VCaP (cell line): ENCODE data around the gene DHRSX.

Experiments
- H3K27ac ChIP-seq: fragments of 450-650 bp; 2 replicates; pipeline ENCODE4 v1.5.1; 2017
- TF ChIP-seq, protein P1 (sequence below): fragments of 450-650 bp; conservative IDR thresholded peaks from 2 replicates; pipeline ENCODE4 v1.5.1; 2017; ENCODE audit warnings: mild to moderate bottlenecking, moderate library complexity

DHRSX gene

DNA sequence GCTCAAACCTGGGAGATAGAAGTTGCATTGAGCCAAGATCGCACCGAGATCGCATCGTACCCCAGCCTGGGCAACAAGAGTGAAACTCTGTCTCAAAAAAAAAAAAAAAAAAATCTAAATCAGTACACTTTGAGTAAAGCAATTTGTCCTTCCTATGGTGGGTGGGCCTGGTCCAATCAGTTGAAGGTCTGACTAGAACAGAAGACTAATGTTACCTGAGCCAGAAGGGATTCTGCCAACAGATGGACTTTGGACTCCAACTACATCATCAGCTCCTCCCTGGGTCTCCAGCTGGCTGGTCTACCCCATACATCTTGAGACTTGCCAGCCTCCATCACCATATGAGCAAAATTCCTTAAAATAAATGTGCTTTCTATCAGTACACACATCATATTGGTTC is 155.2 kb downstream of the DHRSX start:
- no peak overlapping the region for H3K27ac ChIP-seq
- TF ChIP-seq, protein P1, sequence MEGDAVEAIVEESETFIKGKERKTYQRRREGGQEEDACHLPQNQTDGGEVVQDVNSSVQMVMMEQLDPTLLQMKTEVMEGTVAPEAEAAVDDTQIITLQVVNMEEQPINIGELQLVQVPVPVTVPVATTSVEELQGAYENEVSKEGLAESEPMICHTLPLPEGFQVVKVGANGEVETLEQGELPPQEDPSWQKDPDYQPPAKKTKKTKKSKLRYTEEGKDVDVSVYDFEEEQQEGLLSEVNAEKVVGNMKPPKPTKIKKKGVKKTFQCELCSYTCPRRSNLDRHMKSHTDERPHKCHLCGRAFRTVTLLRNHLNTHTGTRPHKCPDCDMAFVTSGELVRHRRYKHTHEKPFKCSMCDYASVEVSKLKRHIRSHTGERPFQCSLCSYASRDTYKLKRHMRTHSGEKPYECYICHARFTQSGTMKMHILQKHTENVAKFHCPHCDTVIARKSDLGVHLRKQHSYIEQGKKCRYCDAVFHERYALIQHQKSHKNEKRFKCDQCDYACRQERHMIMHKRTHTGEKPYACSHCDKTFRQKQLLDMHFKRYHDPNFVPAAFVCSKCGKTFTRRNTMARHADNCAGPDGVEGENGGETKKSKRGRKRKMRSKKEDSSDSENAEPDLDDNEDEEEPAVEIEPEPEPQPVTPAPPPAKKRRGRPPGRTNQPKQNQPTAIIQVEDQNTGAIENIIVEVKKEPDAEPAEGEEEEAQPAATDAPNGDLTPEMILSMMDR: no peak

DNA sequence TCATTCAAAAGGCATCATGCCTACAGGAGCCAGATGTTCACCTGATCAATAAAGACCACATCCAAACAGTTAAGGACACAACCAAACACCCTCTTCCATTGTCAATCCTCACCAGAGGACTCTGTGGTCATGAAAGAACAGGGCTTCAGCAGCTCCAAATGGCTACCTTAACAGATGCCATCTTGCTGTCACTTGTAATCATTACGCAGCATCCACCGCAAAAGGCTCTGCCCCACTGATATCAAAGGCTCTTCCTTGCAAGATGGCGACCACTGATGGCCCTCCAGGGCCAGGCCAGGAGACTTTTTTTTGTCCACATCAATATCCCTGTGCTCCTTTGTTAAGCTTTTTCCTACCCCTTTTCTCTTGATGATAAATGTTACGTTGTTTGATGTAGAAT is 157.4 kb downstream of the DHRSX start:
- TF ChIP-seq, protein P1: no peak
- no peak overlapping the region for H3K27ac ChIP-seq

DNA sequence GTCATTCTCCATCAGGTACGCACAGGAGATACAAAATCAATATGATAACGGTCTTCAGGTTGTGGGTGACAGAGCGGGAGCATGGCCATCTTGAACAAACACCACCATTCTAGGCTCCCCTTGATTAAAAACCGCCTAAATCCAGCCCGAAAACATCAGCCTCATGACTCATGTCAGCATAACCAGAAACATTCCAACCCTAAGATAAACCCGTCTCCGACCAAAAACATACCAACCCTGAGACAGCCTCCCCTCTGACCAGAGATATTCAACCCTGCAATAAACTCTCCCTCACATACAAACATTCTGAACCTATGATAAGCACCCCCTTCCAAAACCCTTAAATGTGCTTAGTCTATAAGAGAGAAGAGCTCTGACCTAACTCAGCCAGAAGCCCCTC is 157.9 kb downstream of the DHRSX start:
- H3K27ac ChIP-seq: no peak overlapping the region
- TF ChIP-seq, protein P1: no peak

DNA sequence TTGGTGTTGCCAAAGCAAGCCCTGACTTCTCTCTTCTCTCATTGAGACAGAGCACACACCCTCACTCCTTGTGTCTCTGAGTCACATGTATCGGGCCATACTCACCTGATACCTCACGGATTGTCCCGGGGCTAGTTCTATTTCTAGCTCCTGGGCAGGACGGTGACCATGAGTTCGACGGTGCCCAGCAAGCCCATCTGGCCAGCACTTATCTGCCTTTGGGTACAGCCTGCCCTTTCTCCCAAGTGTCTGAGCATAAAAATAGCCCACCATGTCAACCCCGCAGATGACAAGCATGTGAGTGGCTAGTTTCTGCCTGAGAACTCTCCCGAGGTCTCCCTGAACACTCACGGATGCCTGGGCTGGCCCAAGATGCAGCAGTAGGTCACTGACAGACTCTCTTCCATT is 158.5 kb downstream of the DHRSX start:
- H3K27ac ChIP-seq: no peak overlapping the region
- TF ChIP-seq, protein P1: no peak

DNA sequence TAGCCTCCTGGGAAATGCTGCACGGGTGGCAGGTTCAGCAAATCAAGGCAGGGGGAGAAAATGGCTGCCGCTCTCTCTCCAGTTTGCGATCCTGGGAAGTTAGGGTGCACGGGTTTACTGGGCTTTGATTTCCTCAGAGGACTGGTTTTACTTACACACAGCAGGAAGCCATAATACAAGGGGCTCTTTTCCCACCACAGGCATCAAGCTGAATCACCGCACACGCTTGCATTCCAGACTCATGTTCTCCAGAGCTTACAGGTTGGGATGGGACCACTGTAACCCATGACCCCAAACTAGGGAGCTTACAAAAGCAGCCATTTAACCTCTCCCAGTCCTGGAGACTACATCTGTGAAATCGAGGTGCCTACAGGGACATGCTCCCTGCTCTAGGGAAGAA is 159.8 kb downstream of the DHRSX start:
- TF ChIP-seq, protein P1: no peak
- no peak overlapping the region for H3K27ac ChIP-seq

DNA sequence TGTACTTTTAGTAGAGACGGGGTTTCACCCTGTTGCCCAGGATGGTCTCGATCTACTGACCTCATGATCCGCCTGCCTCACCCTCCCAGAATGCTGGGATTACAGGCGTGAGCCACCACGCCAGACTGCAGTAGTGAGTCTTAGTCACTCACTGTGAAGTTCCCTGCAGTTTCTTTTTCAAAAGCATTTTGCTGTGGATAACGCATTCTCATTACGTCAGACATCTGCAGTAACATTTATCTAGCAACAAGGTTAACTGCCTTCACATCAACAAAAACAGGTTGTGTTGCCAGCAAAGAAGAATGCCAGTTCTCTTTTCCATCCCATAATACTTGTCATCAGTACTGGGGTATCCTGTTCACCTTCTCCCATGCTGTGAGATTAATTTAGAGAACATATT is 164.6 kb downstream of the DHRSX start:
- no peak overlapping the region for H3K27ac ChIP-seq
- TF ChIP-seq, protein P1: no peak

DNA sequence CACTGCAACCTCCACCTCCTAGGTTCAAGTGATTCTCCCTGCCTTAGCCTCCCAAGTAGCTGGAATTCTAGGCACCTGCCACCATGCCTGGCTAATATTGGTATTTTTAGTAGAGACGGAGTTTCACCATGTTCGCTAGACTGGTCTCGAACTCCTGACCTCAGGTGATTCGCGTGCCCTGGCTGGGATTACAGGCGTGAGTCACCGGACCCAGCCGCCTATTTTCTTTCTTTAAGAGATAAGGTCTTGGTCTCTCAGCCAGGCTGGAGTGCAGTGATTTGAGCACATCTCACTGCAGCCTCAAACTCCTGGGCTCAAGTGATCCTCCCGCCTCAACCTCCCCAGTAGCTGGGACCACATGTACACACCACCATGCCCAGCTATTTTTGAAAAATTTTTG is 166.5 kb downstream of the DHRSX start:
- H3K27ac ChIP-seq: no peak overlapping the region
- TF ChIP-seq, protein P1: no peak

DNA sequence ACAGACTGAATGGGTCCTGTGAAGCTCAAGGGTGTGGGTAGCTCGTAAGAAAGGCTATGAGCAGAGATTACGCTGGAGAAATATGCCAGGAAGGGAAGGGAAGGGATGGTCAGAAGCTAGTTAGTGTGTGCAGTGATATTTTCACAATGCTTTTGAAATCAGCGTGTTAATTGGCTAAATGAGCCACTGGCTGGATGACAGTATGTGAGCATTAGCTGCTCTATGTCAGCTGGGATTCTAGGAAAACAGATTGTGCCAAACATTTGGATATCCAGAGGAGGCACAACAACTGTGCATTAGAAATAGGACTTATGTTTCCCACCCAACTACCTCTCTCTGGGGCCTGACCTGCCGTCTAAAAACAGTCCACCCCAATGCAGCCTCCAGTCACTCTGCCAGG is 168.5 kb downstream of the DHRSX start:
- no peak overlapping the region for H3K27ac ChIP-seq
- TF ChIP-seq, protein P1: no peak
